HEK293T (cell line): Measurements from ENCODE around the gene SLC13A3.

Source experiments
- NFRKB ChIP-seq: fragments of 450-650 bp; IDR thresholded peaks from 2 replicates; pipeline ENCODE4 v1.6.1; 2016; ENCODE audit warnings: mild to moderate bottlenecking, moderate library complexity
- SP1 ChIP-seq: fragments of 450-650 bp; IDR thresholded peaks from 2 replicates; pipeline ENCODE4 v1.6.1; 2017

DNA sequence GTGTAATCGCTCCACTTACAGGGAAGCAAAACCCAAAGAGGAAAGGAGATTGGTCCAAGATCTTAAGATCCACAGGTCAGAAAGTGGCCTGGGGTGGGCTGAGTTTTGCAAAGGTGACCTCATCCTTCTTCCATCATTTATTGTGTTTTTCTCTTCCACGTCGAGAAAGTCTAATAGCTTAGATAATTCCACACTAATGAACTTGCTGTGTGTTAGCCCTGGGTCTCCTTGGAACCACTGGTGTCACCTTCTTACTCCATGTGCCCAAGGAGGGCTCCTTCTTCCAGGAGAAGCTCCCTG lies 1.7 kb downstream of the SLC13A3 start:
- TF ChIP-seq NFRKB (no peak), SP1 (no peak)
